ENCODE results near the gene NPHS2.
"Not testable (repeated sequence)": the region's sequence is repeated elsewhere in the genome, so short reads cannot be mapped to it uniquely, and the experiment has no call there.

GRCh38 chr1:179518544-179518943, 57.2 kb downstream of the NPHS2 start:
- TF ChIP-seq CTCF, POLR2A (IDR thresholded peaks at IDR 0.05): not testable (repeated sequence)

Data from testis (tissue), 2 donors.